WTC11 (cell line): Measurements from ENCODE around the gene STON2. TPM values are rescaled to one million over a fixed set of nuclear protein-coding genes. Genes with fewer than 3 reads are reported as not detected.

Experiments
- ATAC-seq: fragments of 200-7000 bp; cut with Tn5 transposase; 2 replicates; pipeline ENCODE4 v1.10.0; 2021; ENCODE audit warnings: mild to moderate bottlenecking, moderate library complexity
- CTCF ChIA-PET: fragments of 300-600 bp; sonication (Branson Sonifier 250); formaldehyde crosslinking; loops from one replicate; lab custom pipeline; 2021; ENCODE audit warnings: antibody characterized with exemption; lab: Charles Lee
- POLR2A ChIA-PET: fragments of 350-600 bp; sonication (Branson Sonifier 250); formaldehyde crosslinking; loops from one replicate; lab custom pipeline; 2021; ENCODE audit warnings: antibody characterized with exemption; lab: Charles Lee
- DNase-seq: peaks from one replicate; pipeline ENCODE4 v3.0.0; 2021; ENCODE audit warnings: low spot score
- H3K27ac Mint-ChIP-seq: 2 replicates; pipeline ENCODE4 v1.8.0; 2021; ENCODE audit warnings: mixed read lengths
- H3K27me3 Mint-ChIP-seq: 2 replicates; pipeline ENCODE4 v1.8.0; 2021; ENCODE audit warnings: low read depth, mild to moderate bottlenecking, moderate library complexity, mixed read lengths
- H3K36me3 Mint-ChIP-seq: 2 replicates; pipeline ENCODE4 v1.8.0; 2021; ENCODE audit warnings: mixed read lengths
- H3K4me1 Mint-ChIP-seq: 2 replicates; pipeline ENCODE4 v1.8.0; 2022; ENCODE audit warnings: mixed read lengths
- H3K4me3 Mint-ChIP-seq: 2 replicates; pipeline ENCODE4 v1.8.0; 2021; ENCODE audit warnings: mild to moderate bottlenecking, moderate library complexity, mixed read lengths
- H3K9me3 Mint-ChIP-seq: 2 replicates; pipeline ENCODE4 v1.8.0; 2021; ENCODE audit warnings: mixed read lengths
- ATF3 ChIP-seq: sonication (generic); formaldehyde crosslinking; conservative IDR thresholded peaks from 2 replicates; pipeline ENCODE4 v1.8.1; 2022; ENCODE audit warnings: mild to moderate bottlenecking, missing genetic modification reagents
- CDX4 ChIP-seq: fragments of 250-450 bp; sonication (Bioruptor Pico); IDR thresholded peaks from 2 replicates; pipeline ENCODE4 v1.9.0; 2021; ENCODE audit warnings: moderate library complexity, mild to moderate bottlenecking, inconsistent platforms, borderline replicate concordance
- CTCF ChIP-seq: fragments of 200-600 bp; IDR thresholded peaks from 2 replicates; pipeline ENCODE4 v1.8.0; 2022; ENCODE audit warnings: antibody characterized with exemption
- EMX1 ChIP-seq: fragments of 250-450 bp; sonication (Bioruptor Pico); IDR thresholded peaks from 2 replicates; pipeline ENCODE4 v1.8.0; 2021; ENCODE audit warnings: mild to moderate bottlenecking
- ESRRA ChIP-seq: sonication (generic); formaldehyde crosslinking; IDR thresholded peaks from 2 replicates; pipeline ENCODE4 v1.8.1; 2022; ENCODE audit warnings: mild to moderate bottlenecking, missing genetic modification reagents, borderline replicate concordance
- FOXJ3 ChIP-seq: sonication (generic); formaldehyde crosslinking; IDR thresholded peaks from 2 replicates; pipeline ENCODE4 v1.9.0; 2021; ENCODE audit warnings: missing genetic modification reagents, mild to moderate bottlenecking, borderline replicate concordance
- FOXK1 ChIP-seq: sonication (generic); formaldehyde crosslinking; IDR thresholded peaks from 2 replicates; pipeline ENCODE4 v1.8.0; 2022; ENCODE audit warnings: mild to moderate bottlenecking, moderate library complexity, missing genetic modification reagents
- FOXP1 ChIP-seq: sonication (generic); formaldehyde crosslinking; IDR thresholded peaks from 2 replicates; pipeline ENCODE4 v1.8.0; 2022; ENCODE audit warnings: missing genetic modification reagents, mild to moderate bottlenecking, moderate library complexity, borderline replicate concordance
- GABPB1 ChIP-seq: sonication (generic); formaldehyde crosslinking; IDR thresholded peaks from 2 replicates; pipeline ENCODE4 v1.8.1; 2023; ENCODE audit warnings: mild to moderate bottlenecking, missing genetic modification reagents
- NFATC4 ChIP-seq: fragments of 250-450 bp; sonication (Bioruptor Pico); IDR thresholded peaks from 2 replicates; pipeline ENCODE4 v1.9.0; 2021; ENCODE audit warnings: mild to moderate bottlenecking
- NR3C1 ChIP-seq: sonication (generic); formaldehyde crosslinking; conservative IDR thresholded peaks from 2 replicates; pipeline ENCODE4 v1.8.1; 2023; ENCODE audit warnings: low read depth, mild to moderate bottlenecking, missing genetic modification reagents
- PRRX2 ChIP-seq: fragments of 250-450 bp; sonication (Bioruptor Pico); IDR thresholded peaks from 2 replicates; pipeline ENCODE4 v1.8.0; 2021; ENCODE audit warnings: mild to moderate bottlenecking
- RELA ChIP-seq: sonication (generic); formaldehyde crosslinking; IDR thresholded peaks from 2 replicates; pipeline ENCODE4 v1.8.1; 2022; ENCODE audit warnings: missing genetic modification reagents, mild to moderate bottlenecking, borderline replicate concordance
- RORB ChIP-seq: fragments of 250-450 bp; sonication (Bioruptor Pico); IDR thresholded peaks from 2 replicates; pipeline ENCODE4 v1.9.0; 2021; ENCODE audit warnings: mild to moderate bottlenecking
- SMAD4 ChIP-seq: sonication (generic); formaldehyde crosslinking; IDR thresholded peaks from 2 replicates; pipeline ENCODE4 v1.8.0; 2022; ENCODE audit warnings: mild to moderate bottlenecking, missing genetic modification reagents
- TEAD1 ChIP-seq: sonication (generic); formaldehyde crosslinking; IDR thresholded peaks from 2 replicates; pipeline ENCODE4 v1.8.0; 2022; ENCODE audit warnings: mild to moderate bottlenecking, missing genetic modification reagents
- TEAD4 ChIP-seq: sonication (generic); formaldehyde crosslinking; IDR thresholded peaks from 2 replicates; pipeline ENCODE4 v1.8.0; 2022; ENCODE audit warnings: mild to moderate bottlenecking, missing genetic modification reagents
- ZNF232 ChIP-seq: sonication (generic); formaldehyde crosslinking; IDR thresholded peaks from 2 replicates; pipeline ENCODE4 v1.8.0; 2022; ENCODE audit warnings: mild to moderate bottlenecking, missing genetic modification reagents
- total RNA-seq: library from RNA; stranded (reverse); gene quantifications from 3 replicates; pipeline ENCODE4 v1.2.3, GENCODE V29; 2021
- TF ChIP-seq, protein P1 (sequence below): sonication (generic); formaldehyde crosslinking; IDR thresholded peaks from 2 replicates; pipeline ENCODE4 v1.8.0; 2022; ENCODE audit warnings: missing genetic modification reagents
- TF ChIP-seq, protein P2 (sequence below): sonication (generic); formaldehyde crosslinking; IDR thresholded peaks from 2 replicates; pipeline ENCODE4 v1.8.1; 2023; ENCODE audit warnings: mild to moderate bottlenecking, missing genetic modification reagents, borderline replicate concordance

STON2 gene
- total RNA-seq, 1 experiment from 2014 or later: 69.2 TPM

DNA sequence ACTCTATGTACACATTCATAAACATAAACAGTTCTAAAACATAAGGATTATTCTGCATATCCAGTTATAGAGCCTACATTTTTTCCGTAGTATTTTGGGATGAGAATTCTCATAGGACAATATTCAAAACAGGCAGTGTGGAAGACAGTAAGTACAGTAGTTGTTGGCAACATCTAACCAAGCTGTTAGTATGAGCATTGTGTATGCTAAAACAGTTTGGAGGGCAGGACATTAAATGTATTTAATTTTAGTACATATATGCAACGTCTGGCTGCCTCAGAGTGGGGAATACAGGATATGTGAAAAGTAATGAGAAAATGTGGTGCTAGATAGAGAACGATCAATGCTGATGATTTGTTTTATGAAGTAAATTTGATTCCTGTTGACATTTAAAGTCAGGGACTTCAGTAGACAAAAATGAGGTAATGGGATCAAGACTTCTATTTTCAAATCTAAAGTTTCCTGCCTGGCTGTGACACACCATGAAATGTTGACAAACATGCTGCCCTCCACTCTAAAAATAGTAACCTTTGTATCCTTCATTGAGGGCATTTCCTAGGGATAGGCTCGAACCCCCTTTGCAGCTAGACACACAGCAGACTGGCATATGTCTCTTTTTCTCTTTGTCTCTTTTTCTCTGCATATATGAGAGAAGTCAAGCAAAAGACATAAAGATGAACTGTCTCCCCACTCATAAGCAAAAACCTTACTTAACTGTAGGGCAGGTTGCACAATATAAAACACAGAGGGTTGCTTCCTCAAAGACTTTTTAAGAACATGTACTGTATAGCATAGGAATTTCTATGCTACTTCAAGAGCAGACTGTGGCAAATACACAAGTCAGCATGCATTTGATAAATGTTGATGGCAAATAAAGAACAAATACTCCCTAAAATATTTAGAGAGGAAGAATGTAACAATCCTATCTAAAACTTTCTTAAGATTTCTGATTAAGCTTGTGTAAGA is 103.9 kb downstream of the STON2 start:
- Mint-ChIP-seq H3K36me3 (peaks cover 8% of the 10 kb centered on the region), H3K27me3 (no peaks in the 10 kb centered on the region), H3K4me1 (peaks cover 3% of the 10 kb centered on the region; the same call in 1 of the 2 replicates), H3K4me3 (no peak overlapping the region), H3K9me3 (peaks cover 9% of the 10 kb centered on the region), H3K27ac (no peak overlapping the region)
- DNase-seq (no peak), ATAC-seq (no peak)
- POLR2A ChIA-PET: no interaction called here
- CTCF ChIA-PET: interaction anchor here (1.5 kb wide), 1 partner anchor 27 kb away, joined by 5 read pairs; no protein-coding TSS in a partner anchor
- TF ChIP-seq NR3C1 (CRISPR knock-in tag) (no peak), FOXK1 (no peak), CDX4 (CRISPR knock-in tag) (no peak), FOXJ3 (no peak)

GRCh38 chr14:81289516-81289915 is 110.6 kb downstream of the STON2 start:
- POLR2A ChIA-PET: no interaction called here
- Mint-ChIP-seq H3K9me3 (peaks cover 36% of the 10 kb centered on the region), H3K27me3 (no peaks in the 10 kb centered on the region), H3K4me3 (no peak overlapping the region), H3K4me1 (peaks cover 6% of the 10 kb centered on the region), H3K36me3 (peaks cover 33% of the 10 kb centered on the region), H3K27ac (no peak overlapping the region)
- CTCF ChIA-PET: no interaction called here
- DNase-seq: no peak
- ATAC-seq: no peak
- TF ChIP-seq GABPB1 (CRISPR knock-in tag) (no peak), EMX1 (CRISPR knock-in tag) (no peak), NFATC4 (CRISPR knock-in tag) (no peak), FOXP1 (no peak)

DNA sequence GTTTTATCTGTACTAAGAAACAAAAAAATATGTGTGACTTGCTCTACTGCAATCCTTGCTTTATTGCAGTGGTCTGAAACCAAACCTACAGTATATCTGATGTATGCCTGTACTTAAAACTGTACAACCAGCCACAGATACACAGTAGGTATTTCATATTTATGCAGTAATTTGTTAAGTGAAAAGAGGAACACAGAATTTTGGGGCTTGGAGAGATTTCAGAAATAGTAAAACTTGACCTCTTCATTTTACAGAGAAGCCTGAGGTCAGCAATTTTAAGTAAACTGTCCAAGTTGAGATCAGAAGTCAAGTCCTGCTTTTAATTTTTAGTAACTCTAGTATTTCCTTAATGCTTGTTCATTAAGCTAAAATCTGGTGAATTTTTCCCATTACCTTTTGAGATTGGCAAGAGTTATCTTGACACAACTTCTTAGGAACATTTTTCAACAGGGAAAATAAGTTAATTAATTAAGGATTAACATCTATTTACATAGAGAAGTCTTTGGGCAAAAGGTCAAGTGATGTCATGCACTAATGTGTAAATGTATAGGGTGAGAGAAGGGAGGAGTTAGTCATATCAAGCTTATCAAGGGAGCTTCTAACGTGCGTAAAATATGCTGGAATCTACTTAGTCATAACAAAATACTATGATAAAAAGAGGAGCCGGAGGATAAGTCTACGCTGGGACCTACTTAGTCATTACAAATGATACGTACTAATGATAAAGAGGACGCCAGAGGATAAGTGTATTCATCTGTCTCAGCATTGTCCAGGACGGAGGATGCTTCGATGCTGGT is 113.4 kb downstream of the STON2 start:
- H3K36me3 Mint-ChIP-seq: peaks cover 31% of the 10 kb centered on the region
- H3K4me1 Mint-ChIP-seq: peaks cover 27% of the 10 kb centered on the region
- ATAC-seq: no peak
- H3K4me3 Mint-ChIP-seq: no peak overlapping the region
- peaks cover 30% of the 10 kb centered on the region for H3K9me3 Mint-ChIP-seq
- POLR2A ChIA-PET: no interaction called here
- CTCF ChIA-PET: no interaction called here
- no peak for DNase-seq
- H3K27ac Mint-ChIP-seq: no peak overlapping the region
- H3K27me3 Mint-ChIP-seq: no peaks in the 10 kb centered on the region
- TF ChIP-seq, protein P1, sequence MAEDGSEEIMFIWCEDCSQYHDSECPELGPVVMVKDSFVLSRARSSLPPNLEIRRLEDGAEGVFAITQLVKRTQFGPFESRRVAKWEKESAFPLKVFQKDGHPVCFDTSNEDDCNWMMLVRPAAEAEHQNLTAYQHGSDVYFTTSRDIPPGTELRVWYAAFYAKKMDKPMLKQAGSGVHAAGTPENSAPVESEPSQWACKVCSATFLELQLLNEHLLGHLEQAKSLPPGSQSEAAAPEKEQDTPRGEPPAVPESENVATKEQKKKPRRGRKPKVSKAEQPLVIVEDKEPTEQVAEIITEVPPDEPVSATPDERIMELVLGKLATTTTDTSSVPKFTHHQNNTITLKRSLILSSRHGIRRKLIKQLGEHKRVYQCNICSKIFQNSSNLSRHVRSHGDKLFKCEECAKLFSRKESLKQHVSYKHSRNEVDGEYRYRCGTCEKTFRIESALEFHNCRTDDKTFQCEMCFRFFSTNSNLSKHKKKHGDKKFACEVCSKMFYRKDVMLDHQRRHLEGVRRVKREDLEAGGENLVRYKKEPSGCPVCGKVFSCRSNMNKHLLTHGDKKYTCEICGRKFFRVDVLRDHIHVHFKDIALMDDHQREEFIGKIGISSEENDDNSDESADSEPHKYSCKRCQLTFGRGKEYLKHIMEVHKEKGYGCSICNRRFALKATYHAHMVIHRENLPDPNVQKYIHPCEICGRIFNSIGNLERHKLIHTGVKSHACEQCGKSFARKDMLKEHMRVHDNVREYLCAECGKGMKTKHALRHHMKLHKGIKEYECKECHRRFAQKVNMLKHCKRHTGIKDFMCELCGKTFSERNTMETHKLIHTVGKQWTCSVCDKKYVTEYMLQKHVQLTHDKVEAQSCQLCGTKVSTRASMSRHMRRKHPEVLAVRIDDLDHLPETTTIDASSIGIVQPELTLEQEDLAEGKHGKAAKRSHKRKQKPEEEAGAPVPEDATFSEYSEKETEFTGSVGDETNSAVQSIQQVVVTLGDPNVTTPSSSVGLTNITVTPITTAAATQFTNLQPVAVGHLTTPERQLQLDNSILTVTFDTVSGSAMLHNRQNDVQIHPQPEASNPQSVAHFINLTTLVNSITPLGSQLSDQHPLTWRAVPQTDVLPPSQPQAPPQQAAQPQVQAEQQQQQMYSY: no peak
- TF ChIP-seq RORB (CRISPR knock-in tag) (no peak), PRRX2 (no peak), ESRRA (CRISPR knock-in tag) (no peak), RELA (CRISPR knock-in tag) (no peak), ATF3 (no peak), NR3C1 (CRISPR knock-in tag) (no peak), ZNF232 (no peak), FOXP1 (no peak), SMAD4 (CRISPR knock-in tag) (no peak), CTCF (no peak), TEAD1 (CRISPR knock-in tag) (no peak), TEAD4 (CRISPR knock-in tag) (no peak), NFATC4 (CRISPR knock-in tag) (no peak)
- TF ChIP-seq, protein P2, sequence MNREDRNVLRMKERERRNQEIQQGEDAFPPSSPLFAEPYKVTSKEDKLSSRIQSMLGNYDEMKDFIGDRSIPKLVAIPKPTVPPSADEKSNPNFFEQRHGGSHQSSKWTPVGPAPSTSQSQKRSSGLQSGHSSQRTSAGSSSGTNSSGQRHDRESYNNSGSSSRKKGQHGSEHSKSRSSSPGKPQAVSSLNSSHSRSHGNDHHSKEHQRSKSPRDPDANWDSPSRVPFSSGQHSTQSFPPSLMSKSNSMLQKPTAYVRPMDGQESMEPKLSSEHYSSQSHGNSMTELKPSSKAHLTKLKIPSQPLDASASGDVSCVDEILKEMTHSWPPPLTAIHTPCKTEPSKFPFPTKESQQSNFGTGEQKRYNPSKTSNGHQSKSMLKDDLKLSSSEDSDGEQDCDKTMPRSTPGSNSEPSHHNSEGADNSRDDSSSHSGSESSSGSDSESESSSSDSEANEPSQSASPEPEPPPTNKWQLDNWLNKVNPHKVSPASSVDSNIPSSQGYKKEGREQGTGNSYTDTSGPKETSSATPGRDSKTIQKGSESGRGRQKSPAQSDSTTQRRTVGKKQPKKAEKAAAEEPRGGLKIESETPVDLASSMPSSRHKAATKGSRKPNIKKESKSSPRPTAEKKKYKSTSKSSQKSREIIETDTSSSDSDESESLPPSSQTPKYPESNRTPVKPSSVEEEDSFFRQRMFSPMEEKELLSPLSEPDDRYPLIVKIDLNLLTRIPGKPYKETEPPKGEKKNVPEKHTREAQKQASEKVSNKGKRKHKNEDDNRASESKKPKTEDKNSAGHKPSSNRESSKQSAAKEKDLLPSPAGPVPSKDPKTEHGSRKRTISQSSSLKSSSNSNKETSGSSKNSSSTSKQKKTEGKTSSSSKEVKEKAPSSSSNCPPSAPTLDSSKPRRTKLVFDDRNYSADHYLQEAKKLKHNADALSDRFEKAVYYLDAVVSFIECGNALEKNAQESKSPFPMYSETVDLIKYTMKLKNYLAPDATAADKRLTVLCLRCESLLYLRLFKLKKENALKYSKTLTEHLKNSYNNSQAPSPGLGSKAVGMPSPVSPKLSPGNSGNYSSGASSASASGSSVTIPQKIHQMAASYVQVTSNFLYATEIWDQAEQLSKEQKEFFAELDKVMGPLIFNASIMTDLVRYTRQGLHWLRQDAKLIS (CRISPR knock-in tag): no peak
